Adipocyte (in vitro differentiated cells): ENCODE data around the gene LGMN.

Source experiments
- DNase-seq: peaks from one replicate; pipeline ENCODE4 v3.0.0-alpha.2; 2015; ENCODE audit warnings: low read depth
- H3K27me3 ChIP-seq: replicated peaks from 2 replicates; pipeline ENCODE4 v1.7.0; 2013; ENCODE audit warnings: mild to moderate bottlenecking, low read length, moderate library complexity; ENCODE audit not compliant: control insufficient read depth, insufficient read depth
- H3K36me3 ChIP-seq: 2 replicates; pipeline ENCODE4 v1.7.0; 2013; ENCODE audit warnings: low read length, mild to moderate bottlenecking, moderate library complexity; ENCODE audit not compliant: control insufficient read depth, insufficient read depth, severe bottlenecking
- H3K4me1 ChIP-seq: 2 replicates; pipeline ENCODE4 v1.7.0; 2013; ENCODE audit warnings: mild to moderate bottlenecking, low read length, moderate library complexity; ENCODE audit not compliant: control insufficient read depth, insufficient read depth
- H3K4me3 ChIP-seq: 2 replicates; pipeline ENCODE4 v1.7.0; 2013; ENCODE audit warnings: mild to moderate bottlenecking, low read length, moderate library complexity
- H3K9ac ChIP-seq: 2 replicates; pipeline ENCODE4 v1.7.0; 2013; ENCODE audit warnings: mild to moderate bottlenecking, low read length, moderate library complexity
- H3K9me3 ChIP-seq: 2 replicates; pipeline ENCODE4 v1.7.0; 2013; ENCODE audit warnings: mild to moderate bottlenecking, low read length, moderate library complexity; ENCODE audit not compliant: control insufficient read depth

LGMN gene

GRCh38 chr14:92670160-92670559 is 78.3 kb downstream of the LGMN start:
- H3K4me3 ChIP-seq = no peak overlapping the region
- H3K36me3 ChIP-seq = peaks cover 7% of the 10 kb centered on the region
- peak; percentile 88 for DNase-seq
- no peaks in the 10 kb centered on the region for H3K27me3 ChIP-seq
- no peaks in the 10 kb centered on the region for H3K9me3 ChIP-seq
- peak overlapping the region; percentile 32 for H3K9ac ChIP-seq
- H3K4me1 ChIP-seq = peaks cover 12% of the 10 kb centered on the region

- Histone ChIP-seq H3K4me1 (peaks cover 12% of the 10 kb centered on the region), H3K27me3 (no peaks in the 10 kb centered on the region), H3K4me3 (no peak overlapping the region), H3K9me3 (no peaks in the 10 kb centered on the region), H3K9ac (no peak overlapping the region), H3K36me3 (peaks cover 7% of the 10 kb centered on the region)
- no peak for DNase-seq
These were observed 80.0 kb downstream of the LGMN start for GRCh38 chr14:92668276-92668973.

- no peaks in the 10 kb centered on the region for H3K9me3 ChIP-seq
- DNase-seq = no peak
- no peak overlapping the region for H3K4me3 ChIP-seq
- peaks cover 12% of the 10 kb centered on the region for H3K4me1 ChIP-seq
- no peak overlapping the region for H3K9ac ChIP-seq
- peaks cover 7% of the 10 kb centered on the region for H3K36me3 ChIP-seq
- no peaks in the 10 kb centered on the region for H3K27me3 ChIP-seq
These were observed 82.2 kb downstream of the LGMN start for GRCh38 chr14:92666251-92666650.

DNA sequence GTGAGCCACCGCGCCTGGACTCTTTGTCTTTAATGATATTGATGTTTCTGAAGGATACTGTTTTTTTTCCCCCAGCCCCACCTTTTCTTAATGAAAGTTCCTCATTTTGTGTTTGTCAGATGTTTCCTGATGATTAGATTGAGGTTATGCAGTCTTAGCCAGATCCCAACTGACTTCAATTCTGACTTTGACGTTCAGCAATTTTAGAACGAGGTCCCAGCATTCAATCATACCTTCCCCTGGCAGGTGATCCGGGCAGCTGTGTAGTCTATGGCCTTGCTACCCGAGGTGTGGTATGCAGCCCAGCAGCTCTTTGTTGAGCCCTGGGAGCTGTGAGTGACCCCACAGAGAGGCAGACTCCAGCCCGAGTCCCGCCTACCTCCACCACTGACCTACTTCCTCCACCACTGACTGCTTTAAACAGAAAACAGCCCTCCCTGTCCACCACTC is 82.7 kb downstream of the LGMN start:
- no peak for DNase-seq

GRCh38 chr14:92663049-92663448 is 85.4 kb downstream of the LGMN start:
- H3K36me3 ChIP-seq = peaks cover 7% of the 10 kb centered on the region

More for the DNA sequence above, 82.7 kb downstream of the LGMN start:
- H3K36me3 ChIP-seq = peaks cover 7% of the 10 kb centered on the region
- H3K9ac ChIP-seq = no peak overlapping the region
- H3K27me3 ChIP-seq = no peaks in the 10 kb centered on the region
- peaks cover 8% of the 10 kb centered on the region for H3K4me1 ChIP-seq
- H3K4me3 ChIP-seq = no peak overlapping the region
- H3K9me3 ChIP-seq = no peaks in the 10 kb centered on the region

DNA sequence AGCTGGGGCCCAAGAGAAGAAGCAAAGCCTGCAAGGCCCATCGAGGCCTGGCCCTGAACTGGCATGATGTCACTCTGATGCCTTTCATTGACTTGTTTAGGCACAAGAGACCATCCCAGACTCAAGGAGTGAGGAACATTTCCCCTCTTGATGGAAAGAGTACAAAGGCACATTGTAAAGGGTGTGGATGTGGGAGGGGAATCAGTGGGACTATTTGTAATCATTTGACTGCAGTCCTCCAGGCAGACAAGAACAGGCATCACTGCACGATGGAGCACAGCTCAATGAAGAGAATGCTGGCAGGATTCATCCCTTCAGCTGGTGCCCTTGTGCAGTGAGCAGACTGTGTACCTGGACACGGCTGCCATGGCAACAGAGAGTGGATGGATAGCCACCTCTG is 87.9 kb downstream of the LGMN start:
- Histone ChIP-seq H3K36me3 (peaks cover 4% of the 10 kb centered on the region), H3K4me3 (no peak overlapping the region), H3K9me3 (no peaks in the 10 kb centered on the region), H3K27me3 (no peaks in the 10 kb centered on the region), H3K9ac (no peak overlapping the region), H3K4me1 (peaks cover 18% of the 10 kb centered on the region)
- DNase-seq = no peak

More at GRCh38 chr14:92663049-92663448, 85.4 kb downstream of the LGMN start:
- Histone ChIP-seq H3K4me1 (peaks cover 18% of the 10 kb centered on the region), H3K9ac (no peak overlapping the region), H3K9me3 (no peaks in the 10 kb centered on the region), H3K4me3 (no peak overlapping the region), H3K27me3 (no peaks in the 10 kb centered on the region)
- DNase-seq = no peak

DNA sequence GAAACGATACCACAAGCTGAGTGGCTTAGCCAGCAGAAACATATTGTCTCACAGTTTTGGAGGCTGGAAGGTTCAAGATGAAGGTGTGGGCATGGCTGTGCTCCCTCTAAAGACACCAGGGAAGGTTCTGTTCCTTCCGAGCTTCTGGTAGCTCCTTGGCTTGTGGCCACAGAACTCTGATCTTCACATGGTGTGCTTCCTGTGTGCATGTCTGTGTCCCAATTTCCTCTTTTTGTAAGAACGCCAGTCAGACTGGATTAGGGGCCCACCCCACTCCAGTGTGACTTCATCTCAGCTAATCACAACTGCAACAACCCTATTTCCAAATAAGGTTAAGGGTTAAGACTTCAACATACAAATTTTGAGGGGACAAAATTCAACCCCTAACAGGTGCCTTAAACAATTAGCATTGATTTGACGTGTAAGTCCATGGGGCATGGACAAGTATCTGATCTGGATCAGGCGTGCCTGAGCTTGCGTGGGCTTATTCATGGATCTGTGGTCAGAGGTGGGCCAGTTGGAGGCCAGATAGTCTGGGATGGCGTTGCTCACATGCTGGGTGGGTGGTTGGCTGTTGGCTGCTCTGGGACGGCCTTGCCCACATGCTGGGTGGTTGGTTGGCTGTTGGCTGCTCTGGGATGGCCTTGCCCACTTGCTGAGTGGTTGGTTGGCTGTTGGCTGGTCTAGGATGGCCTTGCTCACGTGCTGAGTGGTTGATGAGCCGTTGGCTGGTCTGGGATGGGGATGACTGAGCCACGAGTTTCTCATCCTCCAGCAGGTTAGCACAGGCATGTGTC is 88.5 kb downstream of the LGMN start:
- H3K9me3 ChIP-seq = no peaks in the 10 kb centered on the region
- H3K27me3 ChIP-seq = no peaks in the 10 kb centered on the region
- H3K9ac ChIP-seq = peak overlapping the region; percentile 28
- peaks cover 4% of the 10 kb centered on the region for H3K36me3 ChIP-seq
- H3K4me1 ChIP-seq = peaks cover 18% of the 10 kb centered on the region
- no peak for DNase-seq
- no peak overlapping the region for H3K4me3 ChIP-seq

- Histone ChIP-seq H3K4me3 (no peak overlapping the region), H3K4me1 (peaks cover 18% of the 10 kb centered on the region), H3K36me3 (no peaks in the 10 kb centered on the region), H3K27me3 (no peaks in the 10 kb centered on the region), H3K9me3 (no peaks in the 10 kb centered on the region), H3K9ac (no peak overlapping the region)
- no peak for DNase-seq
These were observed 89.7 kb downstream of the LGMN start for GRCh38 chr14:92658684-92659083.

DNA sequence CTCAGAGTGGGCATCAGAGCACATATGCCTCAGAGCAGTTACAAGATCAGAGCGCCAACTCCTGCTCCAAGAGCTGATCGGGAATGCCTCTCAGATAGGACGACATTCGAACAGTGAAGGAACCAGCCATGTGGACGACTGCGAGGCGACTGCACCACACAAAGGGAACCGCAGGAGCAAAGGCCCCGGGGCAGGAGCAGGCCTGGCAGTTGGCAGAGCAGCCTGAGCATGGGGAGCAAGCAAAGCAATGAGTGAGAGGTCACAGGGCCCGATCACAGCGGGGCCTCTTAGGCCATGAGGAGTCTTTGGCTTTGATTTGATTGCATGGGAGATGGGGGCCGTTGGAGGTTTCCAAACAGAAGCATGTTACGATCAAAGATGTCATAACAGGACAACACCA is 90.3 kb downstream of the LGMN start:
- Histone ChIP-seq H3K9ac (no peak overlapping the region), H3K36me3 (peaks cover 5% of the 10 kb centered on the region), H3K4me1 (peaks cover 18% of the 10 kb centered on the region), H3K9me3 (no peaks in the 10 kb centered on the region), H3K4me3 (no peak overlapping the region), H3K27me3 (no peaks in the 10 kb centered on the region)
- no peak for DNase-seq

DNA sequence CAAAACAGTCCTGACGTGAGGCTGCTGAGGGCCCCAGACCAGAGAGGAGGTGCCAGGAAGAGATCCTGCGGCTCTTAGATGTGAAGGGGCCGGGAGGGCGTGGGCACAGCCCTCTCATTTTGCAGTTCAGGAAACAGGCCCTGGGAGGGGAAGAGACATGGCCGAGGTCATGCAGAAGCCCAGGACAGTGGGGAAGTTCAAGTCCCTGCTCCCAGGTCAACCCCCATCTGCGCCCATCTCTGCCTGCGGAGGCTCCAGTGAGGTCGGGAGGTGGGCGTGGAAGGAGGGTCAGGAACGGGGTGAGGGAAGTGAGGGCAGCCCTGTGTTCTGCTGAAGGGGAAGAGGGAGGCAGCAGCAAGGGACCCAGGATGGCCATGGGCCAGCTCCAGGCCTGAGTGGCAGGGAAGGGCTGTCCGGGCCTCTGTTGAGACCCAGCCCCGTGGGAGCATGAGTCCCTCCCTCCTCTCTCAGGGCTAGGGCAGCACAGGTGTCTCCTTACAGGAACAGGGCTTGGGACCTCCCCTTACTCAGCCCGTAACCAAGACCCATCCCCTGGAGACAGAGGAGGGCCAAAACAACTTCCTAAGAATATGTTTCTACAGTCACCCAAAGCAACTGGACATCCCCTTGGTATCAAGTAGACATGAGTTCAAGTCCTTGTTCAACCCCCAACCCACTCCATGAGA is 90.8 kb downstream of the LGMN start:
- Histone ChIP-seq H3K36me3 (peaks cover 10% of the 10 kb centered on the region), H3K4me3 (no peak overlapping the region), H3K27me3 (no peaks in the 10 kb centered on the region), H3K9ac (no peak overlapping the region), H3K9me3 (no peaks in the 10 kb centered on the region), H3K4me1 (peaks cover 18% of the 10 kb centered on the region)
- no peak for DNase-seq
